HepG2 (cell line): ENCODE data around the gene MARCHF6. TPM values are rescaled to one million over a fixed set of nuclear protein-coding genes. Genes with fewer than 3 reads are reported as not detected.
A peak's percentile ranks its signal among the peaks of the same experiment; 100 is the strongest.

Experiments
- FOXA1 ChIP-seq, 2 experiments: fragments of 450-650 bp in 1 of 2; sonication (generic) in 1 of 2; formaldehyde crosslinking in 1 of 2; IDR thresholded peaks; 2 replicates each; pipeline versions ENCODE4 v1.4.0 to v1.6.1; 2016 to 2020; ENCODE audit warnings: missing genetic modification reagents in 1 of 2
- GFI1 ChIP-seq: sonication (generic); formaldehyde crosslinking; IDR thresholded peaks from 2 replicates; pipeline ENCODE4 v1.5.0; 2020; ENCODE audit warnings: missing genetic modification reagents, mild to moderate bottlenecking, borderline replicate concordance
- LCORL ChIP-seq, 2 experiments: fragments of 450-650 bp in 1 of 2; sonication (generic) in 1 of 2; formaldehyde crosslinking in 1 of 2; IDR thresholded peaks; 2 replicates each; pipeline versions ENCODE4 v1.5.0 to v1.6.1; 2017 to 2020; ENCODE audit warnings: antibody characterized with exemption in 1 of 2, missing genetic modification reagents in 1 of 2
- MED1 ChIP-seq: sonication (generic); formaldehyde crosslinking; IDR thresholded peaks from 2 replicates; pipeline ENCODE4 v1.4.0; 2020; ENCODE audit warnings: missing genetic modification reagents
- MIER3 ChIP-seq: IDR thresholded peaks from 2 replicates; pipeline ENCODE4 v1.6.1; 2016; ENCODE audit warnings: missing compliant biosample characterization, borderline replicate concordance
- NFAT5 ChIP-seq: sonication (generic); formaldehyde crosslinking; IDR thresholded peaks from 2 replicates; pipeline ENCODE4 v1.4.0; 2020; ENCODE audit warnings: missing genetic modification reagents
- RAD21 ChIP-seq: fragments of 450-650 bp; formaldehyde crosslinking; IDR thresholded peaks from 2 replicates; pipeline ENCODE4 v1.5.0; 2020; ENCODE audit warnings: mild to moderate bottlenecking
- SALL1 ChIP-seq: sonication (generic); formaldehyde crosslinking; IDR thresholded peaks from 2 replicates; pipeline ENCODE4 v1.8.0; 2022; ENCODE audit warnings: mild to moderate bottlenecking, missing genetic modification reagents
- TBX2 ChIP-seq: sonication (generic); formaldehyde crosslinking; IDR thresholded peaks from 2 replicates; pipeline ENCODE4 v1.5.0; 2020; ENCODE audit warnings: missing genetic modification reagents, mild to moderate bottlenecking, borderline replicate concordance
- TEAD3 ChIP-seq: optimal IDR thresholded peaks from 2 replicates; pipeline ENCODE3; 2016; ENCODE audit warnings: borderline replicate concordance
- ZBTB26 ChIP-seq: IDR thresholded peaks from 2 replicates; pipeline ENCODE4 v1.6.1; 2016; ENCODE audit warnings: missing compliant biosample characterization, missing genetic modification reagents, borderline replicate concordance
- ZBTB38 ChIP-seq: sonication (generic); formaldehyde crosslinking; IDR thresholded peaks from 2 replicates; pipeline ENCODE4 v1.5.1; 2020; ENCODE audit warnings: mild to moderate bottlenecking, missing genetic modification reagents
- ZMAT3 ChIP-seq: sonication (generic); formaldehyde crosslinking; conservative IDR thresholded peaks from 2 replicates; pipeline ENCODE4 v1.7.0; 2021; ENCODE audit warnings: missing genetic modification reagents
- ZNF12 ChIP-seq: sonication (generic); formaldehyde crosslinking; IDR thresholded peaks from 2 replicates; pipeline ENCODE4 v1.5.0; 2020; ENCODE audit warnings: missing genetic modification reagents
- ZNF564 ChIP-seq: sonication (generic); formaldehyde crosslinking; IDR thresholded peaks from 2 replicates; pipeline ENCODE4 v1.8.1; 2023; ENCODE audit warnings: mild to moderate bottlenecking, missing genetic modification reagents
- ZNF598 ChIP-seq: sonication (generic); formaldehyde crosslinking; IDR thresholded peaks from 2 replicates; pipeline ENCODE4 v1.5.1; 2020; ENCODE audit warnings: mild to moderate bottlenecking, missing genetic modification reagents, borderline replicate concordance
- ZNF605 ChIP-seq: sonication (generic); formaldehyde crosslinking; IDR thresholded peaks from 2 replicates; pipeline ENCODE4 v1.8.0; 2022; ENCODE audit warnings: mild to moderate bottlenecking, missing genetic modification reagents
- ZNF704 ChIP-seq: sonication (generic); formaldehyde crosslinking; IDR thresholded peaks from 2 replicates; pipeline ENCODE4 v1.8.1; 2023; ENCODE audit warnings: mild to moderate bottlenecking, inconsistent platforms, moderate library complexity, missing genetic modification reagents, borderline replicate concordance
- ZZZ3 ChIP-seq: sonication (generic); formaldehyde crosslinking; IDR thresholded peaks from 2 replicates; pipeline ENCODE4 v1.4.0; 2020; ENCODE audit warnings: missing genetic modification reagents, mild to moderate bottlenecking, borderline replicate concordance
- polyA plus RNA-seq, 8 experiments: library from polyadenylated mRNA; depleted of rRNA in 3 of 8; stranded (reverse) in 7 of 8; unstranded in 1 of 8; fragments of >200 nt; fragmentation: Illumina TruSeq in 4 of 8; extraction: Trizol in 4 of 8; gene quantifications; 2 replicates each; pipeline versions ENCODE4 v1.2.1 to v1.2.3, GENCODE V29; 2011 to 2016; ENCODE audit warnings: low read depth in 4 of 8, missing spikeins in 1 of 8, mixed read lengths in 1 of 8; ENCODE audit not compliant: insufficient read depth in 1 of 8
- total RNA-seq, 5 experiments: library from RNA; depleted of rRNA; stranded (reverse); fragments of >200 nt; fragmentation: Illumina TruSeq; extraction: Trizol; gene quantifications; 2 replicates each; pipeline ENCODE4 v1.2.3, GENCODE V29; 2016; ENCODE audit warnings: low read depth in 1 of 5

MARCHF6 gene
- total and polyA plus RNA-seq, 2 of the 13 experiments (the other 11 are each of a cell fraction or from before 2014, with no cell fraction given): 48.6 to 107 TPM

GRCh38 chr5:10307206-10308148 lies 46.0 kb upstream of the MARCHF6 start, which contains the start of gene CMBL (continued):
- peak; percentile 72; the same call in 1 of the 2 replicates for TF ChIP-seq NFAT5
- TF ChIP-seq TBX2: peak; percentile 56; the same call in 1 of the 2 replicates
- peak; percentile 30; the same call in 1 of the 2 replicates for TF ChIP-seq RAD21 (CRISPR knock-in tag)
- TF ChIP-seq FOXA1 (IDR thresholded peaks at IDR 0.05): no peak
- peak; percentile 58 for TF ChIP-seq FOXA1 (CRISPR knock-in tag; IDR thresholded peaks at IDR 0.05)
- 0 out of 2 replicates have a peak, but pooled peaks have one; percentile 13 for TF ChIP-seq ZNF598 (CRISPR knock-in tag)
- TF ChIP-seq ZNF605: peak; percentile 53; the same call in 1 of the 2 replicates
- TF ChIP-seq ZNF564: 0 out of 2 replicates have a peak, but pooled peaks have one; percentile 51
- no peak for TF ChIP-seq LCORL (IDR thresholded peaks at IDR 0.05)
- TF ChIP-seq LCORL (CRISPR knock-in tag; IDR thresholded peaks at IDR 0.05): peak; percentile 75
- TF ChIP-seq SALL1 (CRISPR knock-in tag): peak; percentile 82
- 0 out of 2 replicates have a peak, but pooled peaks have one; percentile 28 for TF ChIP-seq MED1 (CRISPR knock-in tag)
- 0 out of 2 replicates have a peak, but pooled peaks have one; percentile 32 for TF ChIP-seq ZBTB26
- TF ChIP-seq MIER3 (CRISPR knock-in tag): no peak
- no peak for TF ChIP-seq ZNF704
- no peak for TF ChIP-seq GFI1 (CRISPR knock-in tag)
- TF ChIP-seq ZBTB38: peak; percentile 64; the same call in 1 of the 2 replicates
- no peak for TF ChIP-seq ZZZ3
- 0 out of 2 replicates have a peak, but pooled peaks have one; percentile 51 for TF ChIP-seq ZMAT3 (CRISPR knock-in tag)
- TF ChIP-seq ZNF12 (CRISPR knock-in tag): 0 out of 2 replicates have a peak, but pooled peaks have one; percentile 24
- TF ChIP-seq TEAD3 (CRISPR knock-in tag): peak; percentile 33
